Fibroblast of peridontal ligament (primary cell): ENCODE measurements around the gene CTTNBP2.

ENCODE experiments used
- DNase-seq: peaks from one replicate; pipeline ENCODE4 v3.0.0-alpha.2; 2010; ENCODE audit errors: extremely low read depth

CTTNBP2 gene

DNA sequence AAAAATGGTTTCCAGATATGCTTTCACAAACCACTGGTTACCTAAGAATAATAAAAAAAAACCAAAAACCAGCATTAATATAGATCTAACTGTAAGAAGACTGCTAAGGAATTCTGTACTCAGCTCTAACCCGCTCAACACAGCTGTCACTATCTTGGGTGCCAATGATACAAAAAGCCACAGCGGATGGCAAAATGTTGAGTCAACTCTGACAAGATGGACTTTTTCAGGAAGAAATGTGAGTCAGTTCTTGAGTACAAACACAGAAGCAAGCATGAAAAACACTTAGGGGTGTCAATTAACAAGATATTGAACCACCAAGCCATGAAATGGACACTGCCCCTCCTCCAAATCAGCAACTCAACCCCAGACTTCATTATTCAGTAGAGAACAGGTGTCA lies 55.0 kb downstream of the CTTNBP2 start:
- peak; percentile 49 for DNase-seq

DNA sequence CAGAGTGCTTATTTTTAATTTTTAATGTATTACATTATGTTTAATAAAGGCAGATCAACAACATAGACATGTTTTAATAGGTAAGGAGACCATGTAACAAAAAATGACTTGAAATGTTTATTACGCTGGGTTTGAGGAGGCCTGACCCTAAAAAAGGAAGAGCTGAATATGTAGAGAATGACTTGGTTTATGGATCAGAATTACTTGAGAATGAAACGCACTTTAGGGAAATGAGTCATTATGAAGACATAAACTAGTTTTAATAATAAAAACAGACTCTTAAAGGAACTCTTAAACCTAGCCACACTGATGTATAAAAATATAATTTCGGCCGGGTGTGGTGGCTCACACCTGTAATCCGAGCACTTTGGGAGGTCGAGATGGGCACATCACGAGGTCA lies 56.5 kb downstream of the CTTNBP2 start:
- DNase-seq, result peak; percentile 44

DNA sequence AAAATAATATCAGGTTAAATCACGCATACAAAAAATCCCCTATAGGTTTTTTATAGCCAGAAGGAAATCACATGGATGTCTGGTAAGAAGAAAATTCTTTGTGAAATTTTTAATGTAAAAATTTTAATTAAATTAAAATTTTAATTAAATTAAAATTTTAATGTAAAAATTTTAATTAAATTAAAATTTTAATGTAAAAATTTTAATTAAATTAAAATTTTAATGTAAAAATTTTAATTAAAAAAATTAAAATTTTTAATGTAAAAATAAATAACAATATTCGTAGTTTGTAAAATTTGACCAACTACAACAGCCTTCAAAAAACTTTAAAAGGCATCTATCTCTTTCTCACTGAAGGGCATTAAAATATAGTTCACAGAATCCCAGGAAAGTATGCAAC lies 61.5 kb downstream of the CTTNBP2 start:
- no peak for DNase-seq

DNA sequence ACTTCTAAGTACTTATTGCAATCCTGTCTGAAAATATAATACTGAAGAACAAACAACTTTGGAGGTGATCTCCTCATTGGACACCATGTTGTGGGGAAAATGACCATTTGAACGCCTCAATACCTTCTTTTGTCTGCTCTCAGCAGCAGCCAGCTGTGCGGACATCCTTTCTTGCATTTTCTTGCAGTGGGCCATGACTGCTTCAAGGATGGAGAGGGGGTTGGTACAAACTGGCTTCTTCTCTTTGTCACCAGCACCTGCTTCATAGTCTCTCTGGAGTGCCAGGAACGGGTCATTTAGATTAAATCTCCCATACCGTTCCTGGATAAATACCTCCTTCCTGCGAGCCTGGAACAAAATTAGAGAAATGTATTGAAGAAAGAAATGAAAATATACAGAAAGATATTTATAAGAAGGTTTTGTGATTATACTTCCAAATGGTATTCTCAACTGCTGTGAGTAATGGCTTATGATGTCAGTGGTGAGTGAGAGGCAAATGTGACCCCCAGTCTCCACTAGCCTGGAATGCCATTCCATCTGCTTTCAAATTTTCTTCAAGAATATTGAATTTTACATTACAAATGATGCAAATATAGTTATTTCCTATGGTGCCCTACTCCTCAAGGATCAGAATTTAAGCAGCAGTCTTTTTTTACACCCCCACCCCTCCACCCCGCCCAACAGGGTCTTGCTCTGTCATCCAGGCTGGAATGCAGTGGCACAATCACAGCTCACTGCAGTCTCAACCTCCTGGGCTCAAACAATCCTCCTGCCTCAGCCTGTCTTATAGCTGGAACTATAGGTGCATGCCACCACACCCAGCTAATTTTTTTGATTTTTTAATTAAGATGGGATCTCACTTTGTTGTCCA lies 62.4 kb downstream of the CTTNBP2 start:
- peak; percentile 80 for DNase-seq

DNA sequence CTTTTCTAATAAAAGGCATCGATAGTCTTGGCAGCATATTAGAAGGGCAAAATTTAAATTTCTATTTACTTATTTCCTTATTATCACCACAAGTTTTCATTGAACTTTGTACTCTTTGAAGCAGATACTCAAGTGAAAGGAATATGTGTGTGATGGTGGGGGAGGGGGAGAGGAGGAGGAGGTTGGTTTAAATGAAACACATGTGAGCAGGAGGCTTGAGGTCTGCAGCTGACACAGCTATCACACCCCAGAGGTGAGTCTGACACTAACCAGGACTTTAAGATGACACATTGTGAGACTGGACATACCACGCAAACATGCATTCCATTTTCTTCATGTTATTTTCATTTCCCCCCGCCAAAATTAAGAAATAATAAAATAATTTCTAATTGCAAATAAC lies 63.3 kb downstream of the CTTNBP2 start:
- DNase-seq, result no peak

DNA sequence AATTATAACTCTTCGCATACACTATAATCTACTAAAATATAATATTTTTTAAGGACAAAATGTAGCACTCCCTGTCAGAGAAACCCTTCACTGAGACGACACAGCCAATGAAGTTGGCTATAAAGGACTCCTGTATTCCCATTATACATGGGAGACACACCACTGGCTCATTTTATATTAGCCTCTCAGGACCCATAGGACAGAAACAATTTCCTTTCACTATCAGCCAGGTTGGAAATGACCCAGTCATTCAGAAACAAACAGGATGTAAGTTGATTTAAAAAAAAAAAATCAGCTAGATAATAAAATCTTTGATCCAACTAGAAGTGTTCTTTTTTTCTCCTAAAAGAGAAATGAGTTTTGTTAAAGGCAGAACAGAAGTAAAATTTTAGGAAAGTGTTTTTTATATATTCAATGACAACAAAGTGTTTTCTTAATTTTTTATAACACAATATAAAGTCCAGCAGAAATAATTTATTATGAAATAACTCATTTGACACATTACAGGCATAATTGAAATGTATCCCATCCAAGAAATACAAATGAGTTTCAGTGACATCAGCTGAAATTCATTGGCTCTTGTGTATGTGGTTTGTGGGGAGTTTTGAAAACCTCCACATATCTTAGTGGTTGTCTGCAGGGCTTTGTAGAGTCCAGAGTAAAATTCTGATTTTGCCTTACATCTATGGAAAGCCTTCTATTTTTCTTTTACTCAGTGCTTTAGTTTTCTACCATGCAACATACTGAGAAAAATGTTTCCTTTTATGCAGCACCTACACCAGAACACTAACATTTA lies 64.1 kb downstream of the CTTNBP2 start:
- DNase-seq, result peak; percentile 76

DNA sequence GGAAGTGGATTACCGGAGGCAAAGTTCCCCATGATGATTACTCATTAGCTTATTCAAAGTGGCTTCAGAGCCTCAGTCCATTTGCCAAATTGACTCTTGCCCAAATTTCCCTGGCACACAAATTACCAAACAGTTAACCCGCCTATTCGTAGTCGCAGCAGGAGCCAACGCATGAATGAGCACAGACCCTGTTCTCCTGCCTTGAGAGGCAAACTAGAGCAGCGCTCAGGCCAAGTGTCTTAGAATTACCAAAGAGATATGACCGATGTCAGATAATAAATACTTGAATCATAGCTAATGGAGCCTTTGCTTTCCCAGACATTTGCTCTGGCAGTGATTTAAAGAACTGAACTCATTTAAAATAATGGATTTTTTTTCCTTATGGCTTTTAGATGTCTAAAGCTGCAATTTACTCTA lies 64.9 kb downstream of the CTTNBP2 start:
- DNase-seq, result peak; percentile 81

DNA sequence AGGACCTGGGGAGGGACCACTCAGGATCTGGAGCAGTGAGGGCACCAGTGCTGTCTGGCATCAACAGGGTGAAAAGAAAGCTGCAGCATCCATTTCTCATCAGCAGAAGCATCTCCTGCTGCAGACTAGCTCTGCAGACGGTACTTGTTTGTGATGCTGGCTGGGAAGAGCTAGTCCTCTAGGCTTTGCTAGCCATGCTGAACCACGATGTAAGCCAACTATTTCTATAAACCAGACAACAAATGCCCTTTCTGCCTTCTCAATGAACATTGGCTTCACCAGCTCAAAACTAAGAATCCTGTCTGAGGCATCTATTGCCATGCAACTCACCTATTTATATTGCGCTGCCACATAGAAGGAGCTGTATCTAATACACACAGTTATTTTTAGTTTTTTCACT lies 65.6 kb downstream of the CTTNBP2 start:
- DNase-seq, result no peak

DNA sequence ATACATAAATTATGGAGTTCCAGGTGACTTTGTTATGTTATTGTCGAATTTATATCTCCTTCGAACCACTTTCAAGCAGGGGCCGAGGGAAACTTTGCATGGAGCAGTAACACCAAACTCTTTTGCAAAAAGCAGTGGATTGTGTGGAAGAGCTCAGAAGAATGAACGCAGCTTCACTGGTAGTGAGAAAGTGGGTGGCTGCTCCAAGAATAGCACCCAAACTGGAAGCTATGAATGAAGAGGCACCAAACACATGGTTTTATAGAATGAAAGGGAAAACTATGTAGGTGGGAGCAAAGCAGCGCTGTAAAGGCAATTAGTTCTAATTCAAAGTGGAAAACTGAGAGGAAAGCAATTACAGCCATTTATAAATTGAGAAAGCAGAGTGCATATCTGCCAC lies 67.2 kb downstream of the CTTNBP2 start:
- DNase-seq, result no peak

DNA sequence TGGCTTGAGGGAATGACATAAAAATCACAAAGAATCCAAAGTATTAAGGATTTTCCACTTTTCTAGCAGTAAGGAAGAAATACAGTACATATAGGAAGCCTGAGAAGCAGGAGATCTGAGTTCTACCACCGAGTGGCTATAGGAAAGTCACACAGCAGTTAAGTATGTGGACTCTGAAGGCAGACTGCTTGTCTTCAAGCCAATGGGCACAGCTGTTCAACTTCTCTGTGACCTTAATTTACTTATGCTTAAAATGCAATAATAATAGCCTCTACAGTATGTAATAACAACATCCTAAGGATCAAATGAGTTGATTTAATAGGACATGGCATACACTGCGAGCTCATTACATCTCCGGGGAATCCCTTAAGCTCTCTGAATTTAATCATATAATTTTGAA lies 68.0 kb downstream of the CTTNBP2 start:
- no peak for DNase-seq

DNA sequence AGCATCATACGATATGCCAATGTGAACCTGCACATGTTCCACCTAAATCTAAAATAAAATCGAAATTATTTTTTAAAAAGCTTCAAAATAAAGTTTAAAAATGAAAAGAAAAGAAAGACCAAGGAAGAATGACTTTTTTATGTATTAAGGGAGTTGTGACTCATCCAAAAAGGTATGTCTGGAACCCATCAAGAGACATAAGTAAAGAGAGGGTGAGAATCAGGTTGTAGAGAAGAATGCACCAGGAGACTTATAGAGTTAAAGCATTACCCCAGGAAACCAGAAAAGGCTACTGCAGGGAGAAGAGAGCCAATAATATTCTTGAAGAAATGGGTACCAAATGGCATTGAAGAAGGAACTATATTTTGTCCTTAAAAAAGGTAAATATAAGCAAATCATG lies 69.8 kb downstream of the CTTNBP2 start:
- DNase-seq, result no peak

DNA sequence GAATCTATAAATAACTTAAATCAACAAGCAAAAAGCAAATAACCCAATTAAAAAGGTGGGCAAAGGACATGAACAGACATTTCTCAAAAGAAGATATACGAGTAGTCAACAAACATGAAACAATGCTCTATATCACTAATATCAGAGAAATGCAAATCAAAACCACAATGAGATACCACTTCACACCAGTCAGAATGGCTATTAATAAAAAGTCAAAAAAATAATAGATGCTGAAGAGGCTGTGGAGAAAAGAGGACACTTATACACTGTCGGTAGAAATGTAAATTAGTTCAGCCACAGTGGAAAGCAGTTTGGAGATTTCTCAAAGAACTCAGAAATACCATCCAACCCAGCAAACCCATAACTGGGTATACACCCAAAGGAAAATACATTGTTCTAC lies 70.6 kb downstream of the CTTNBP2 start:
- DNase-seq, result no peak

DNA sequence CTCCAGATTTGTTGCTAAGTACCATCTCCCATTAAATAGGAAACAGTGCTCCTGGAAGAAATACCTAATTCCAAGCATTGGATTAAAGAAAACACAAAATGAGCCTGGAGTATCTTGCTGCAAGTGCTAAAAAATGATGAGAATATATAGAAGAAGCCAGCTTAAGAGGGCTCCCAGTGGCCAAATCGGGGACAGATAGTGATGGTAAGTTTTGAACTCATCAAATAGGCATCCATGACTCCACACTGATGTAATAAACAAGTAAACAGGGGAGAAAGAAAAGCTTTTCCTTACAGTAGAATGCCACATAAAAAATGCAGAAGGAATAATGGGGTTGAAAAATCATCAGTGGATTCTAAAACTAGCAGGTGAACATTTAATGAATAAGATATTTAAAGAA lies 72.4 kb downstream of the CTTNBP2 start:
- no peak for DNase-seq

DNA sequence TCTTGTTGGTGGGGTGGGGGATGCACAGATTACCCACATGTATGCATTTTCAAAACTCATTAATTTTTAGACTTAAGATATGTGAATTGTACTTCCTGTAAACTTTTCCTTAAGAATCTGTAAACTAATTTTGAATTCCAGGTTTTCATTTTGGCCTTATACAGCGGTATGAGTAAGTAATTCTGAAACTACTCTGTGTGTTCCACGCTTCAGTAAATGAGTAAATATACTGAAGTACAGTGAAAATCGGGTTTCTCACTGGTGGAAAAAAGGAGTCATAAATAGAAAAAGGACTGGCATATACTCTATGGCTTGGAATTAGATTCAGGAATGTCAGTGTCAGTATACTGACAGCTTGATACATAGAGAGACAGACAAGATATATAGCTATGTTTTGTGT lies 72.8 kb downstream of the CTTNBP2 start:
- peak; percentile 75 for DNase-seq

DNA sequence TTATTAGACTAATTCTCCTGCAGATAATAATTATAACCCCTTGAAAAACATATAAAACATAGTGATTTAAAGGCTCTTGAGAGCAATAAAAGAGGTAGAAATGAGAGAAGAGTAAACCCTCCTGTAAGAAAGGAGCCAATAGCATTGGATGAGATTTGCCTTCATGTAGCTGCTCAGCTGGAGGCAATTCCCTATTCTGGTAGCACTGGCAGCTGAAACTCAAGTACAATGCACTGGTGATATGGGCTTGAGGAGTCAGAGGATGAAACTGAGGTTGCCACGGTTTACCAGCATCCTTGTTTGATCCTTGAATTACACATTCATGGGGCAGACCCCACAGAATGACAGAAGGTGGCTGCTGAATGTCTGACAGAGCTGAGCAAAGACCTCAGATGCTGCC lies 76.4 kb downstream of the CTTNBP2 start:
- DNase-seq, result no peak

DNA sequence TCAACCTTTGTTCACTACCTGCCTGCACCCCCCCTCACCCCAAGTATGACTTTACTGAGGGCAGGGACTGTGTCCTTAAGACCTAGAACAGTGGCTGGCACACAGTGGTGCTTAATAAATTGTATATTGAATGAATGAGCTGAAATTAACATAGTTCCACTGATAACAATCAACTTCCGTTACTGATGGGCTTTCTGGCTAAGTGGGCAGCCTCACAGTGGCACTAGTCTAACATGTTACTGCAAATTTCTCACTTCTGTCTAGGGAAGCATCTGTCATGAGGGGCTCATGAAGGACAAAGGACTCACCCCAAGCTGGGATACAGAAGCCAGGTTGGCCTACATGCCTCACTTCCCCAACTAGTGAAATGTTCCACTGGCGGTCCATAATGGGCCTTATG lies 79.3 kb downstream of the CTTNBP2 start:
- no peak for DNase-seq

DNA sequence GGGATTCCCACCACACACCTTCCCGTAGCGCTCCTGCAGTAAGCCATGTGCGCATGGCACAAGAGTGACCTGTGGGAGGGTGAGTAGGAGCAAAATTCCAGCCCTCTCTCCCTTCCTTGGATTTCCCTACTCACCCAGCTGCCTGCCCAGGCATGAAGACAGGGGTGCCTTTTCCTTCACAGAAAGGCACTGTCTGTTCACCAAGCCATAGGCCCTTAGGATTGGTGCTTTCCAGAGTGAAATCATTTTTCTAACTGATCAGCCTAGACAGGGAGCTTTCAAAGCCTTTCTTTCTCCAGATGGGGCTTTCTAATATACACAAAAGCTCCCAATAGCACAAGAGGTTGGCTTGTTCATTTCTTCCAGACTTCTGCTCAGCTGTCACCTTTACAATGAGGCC lies 79.7 kb downstream of the CTTNBP2 start:
- DNase-seq, result no peak

DNA sequence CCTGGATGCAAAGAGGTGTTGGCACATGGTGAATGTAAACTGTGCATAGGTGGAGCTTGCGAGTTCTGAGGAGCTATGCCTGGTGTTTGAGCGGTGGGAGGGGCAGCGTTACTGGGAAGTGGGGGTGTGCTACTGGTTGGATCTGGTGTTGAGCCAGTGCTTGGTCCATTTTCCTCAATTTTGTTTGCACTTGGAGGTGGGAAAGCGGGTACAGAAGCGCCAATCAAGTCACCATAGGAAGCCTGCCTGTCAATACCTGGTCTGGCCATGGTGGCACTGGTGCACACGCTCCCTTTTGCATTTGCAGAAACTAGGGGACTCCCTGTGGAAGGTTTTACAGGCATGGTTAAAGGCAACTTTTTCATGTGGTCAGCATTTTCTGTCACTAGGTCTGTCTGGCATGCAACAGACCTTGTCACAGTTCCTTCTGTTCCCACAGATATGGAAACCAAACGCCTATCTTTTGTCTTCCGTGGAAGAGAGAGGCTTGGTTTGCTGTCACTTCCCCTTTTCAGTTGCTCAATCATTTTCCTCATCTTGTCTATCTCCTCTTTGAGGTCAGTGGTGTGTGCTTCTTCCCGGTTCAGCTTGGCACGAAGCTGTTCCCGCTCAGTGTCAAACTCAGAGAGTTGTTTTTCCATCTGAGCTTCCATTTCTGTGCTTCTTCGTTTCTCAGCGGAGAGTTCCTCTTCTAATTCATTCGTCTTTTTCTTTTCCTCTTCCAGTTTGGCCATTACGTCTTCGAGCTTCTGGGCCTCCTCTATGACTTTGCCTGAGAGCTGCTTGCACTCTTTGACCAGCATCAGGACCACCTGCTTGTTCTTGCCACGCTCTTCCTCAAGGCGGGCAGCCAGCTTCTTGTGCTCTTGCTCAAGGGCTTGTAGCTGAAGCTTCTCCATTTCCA lies 81.1 kb downstream of the CTTNBP2 start:
- no peak for DNase-seq

DNA sequence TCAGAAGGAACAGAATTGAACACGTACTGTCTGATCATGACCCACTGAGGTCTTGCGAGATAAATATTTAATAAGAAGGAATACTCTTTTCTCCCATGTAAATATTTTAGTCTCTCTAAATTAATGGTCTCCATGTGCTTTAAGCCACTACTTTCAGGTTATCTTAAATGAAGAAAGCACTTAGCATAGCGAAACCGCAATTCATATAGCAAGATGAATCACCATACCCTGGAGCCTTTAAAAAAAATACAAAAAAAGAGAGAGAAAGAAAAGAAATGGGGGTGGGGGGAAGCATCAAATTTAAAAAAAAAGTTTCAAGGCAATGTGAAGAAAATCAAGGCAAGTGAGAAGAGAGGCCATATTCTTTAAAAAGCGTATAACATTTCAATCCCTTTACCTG lies 82.5 kb downstream of the CTTNBP2 start:
- no peak for DNase-seq

DNA sequence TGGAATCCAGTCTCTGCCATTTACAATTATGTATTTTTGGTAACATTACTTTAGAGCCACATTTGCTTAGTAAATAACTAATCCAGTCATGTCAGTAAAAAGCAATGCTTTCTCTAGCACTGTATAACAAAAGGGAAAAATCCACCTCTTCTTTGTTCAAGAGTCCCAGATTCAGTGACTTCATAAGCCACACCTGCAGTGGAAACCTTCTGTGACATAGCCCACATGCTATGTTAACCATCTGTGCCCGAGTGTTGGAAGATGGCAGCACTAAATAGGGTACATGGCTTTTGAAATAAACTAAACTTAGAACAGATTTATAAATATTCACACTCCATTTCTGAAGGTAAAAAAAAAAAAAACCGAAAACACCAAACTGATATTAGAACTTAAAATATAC lies 83.0 kb downstream of the CTTNBP2 start:
- DNase-seq, result no peak

DNA sequence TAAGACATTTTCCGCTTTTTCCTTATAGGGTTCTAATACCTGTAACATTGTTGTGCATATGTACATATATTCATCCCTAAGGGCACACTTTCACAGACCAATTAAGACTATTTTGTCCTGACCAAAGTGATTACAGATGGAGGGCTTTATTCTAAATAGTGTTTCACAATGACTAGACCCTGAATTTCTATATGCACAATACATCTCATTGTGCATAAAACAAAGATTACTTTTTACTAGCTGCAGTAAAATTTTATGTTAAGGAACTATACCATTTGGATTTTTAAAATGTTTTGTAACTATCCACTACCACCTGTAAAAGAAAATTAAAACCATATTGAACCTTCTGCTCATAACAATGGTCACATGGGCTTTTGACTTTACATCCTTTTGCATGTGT lies 87.8 kb downstream of the CTTNBP2 start:
- no peak for DNase-seq

DNA sequence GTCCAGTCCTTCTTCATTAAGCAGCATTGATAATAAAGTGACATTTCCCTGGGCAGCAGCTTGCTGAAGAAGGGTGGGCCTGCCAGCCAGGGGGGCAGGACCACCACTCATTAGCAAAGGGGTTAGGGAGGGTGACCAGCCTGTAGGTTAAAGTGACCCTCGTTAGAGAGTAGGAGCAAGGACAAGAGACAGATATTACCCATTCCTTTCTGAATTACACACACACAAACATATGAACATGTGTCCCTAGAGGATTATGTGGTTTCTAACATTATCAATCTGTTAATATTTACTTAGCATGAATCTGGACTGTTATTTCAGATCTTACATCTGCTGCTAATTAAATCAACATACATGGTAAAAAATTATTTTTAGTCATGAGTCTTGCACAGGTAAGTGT lies 88.9 kb downstream of the CTTNBP2 start:
- DNase-seq, result peak; percentile 19
